OCI-LY1 (cell line): ENCODE results near the gene CCNB2.

Experiments used
- H2AFZ ChIP-seq: fragments of 200-600 bp; sonication (generic), shearing (Covaris generic); 2 replicates; pipeline ENCODE4 v1.6.0; 2014; ENCODE audit warnings: antibody characterized with exemption, mild to moderate bottlenecking, low read length
- H3F3A ChIP-seq: fragments of 200-600 bp; sonication (generic), shearing (Covaris generic); 2 replicates; pipeline ENCODE4 v1.6.0; 2014; ENCODE audit warnings: mild to moderate bottlenecking, antibody characterized with exemption, low read length, moderate library complexity; ENCODE audit not compliant: insufficient read depth
- H3K27ac ChIP-seq: fragments of 200-600 bp; sonication (generic); 2 replicates; pipeline ENCODE4 v1.5.1; 2014; ENCODE audit warnings: low read length, mixed run types, mild to moderate bottlenecking, low read depth; ENCODE audit not compliant: poor library complexity, severe bottlenecking
- H3K27me3 ChIP-seq: fragments of 200-600 bp; sonication (generic); 2 replicates; pipeline ENCODE4 v1.6.0; 2014; ENCODE audit warnings: antibody characterized with exemption, mild to moderate bottlenecking, low read length, moderate library complexity; ENCODE audit not compliant: insufficient read depth
- H3K36me3 ChIP-seq: fragments of 200-600 bp; sonication (generic); 2 replicates; pipeline ENCODE4 v1.6.1; 2014; ENCODE audit warnings: mild to moderate bottlenecking, antibody characterized with exemption, low read length, moderate library complexity, mixed read lengths; ENCODE audit not compliant: insufficient read depth
- H3K4me1 ChIP-seq: fragments of 200-600 bp; sonication (generic); 2 replicates; pipeline ENCODE4 v1.5.1; 2014; ENCODE audit warnings: mild to moderate bottlenecking, low read length, moderate library complexity; ENCODE audit not compliant: insufficient read depth, severe bottlenecking
- H3K4me2 ChIP-seq: fragments of 200-600 bp; sonication (generic), shearing (Covaris generic); 2 replicates; pipeline ENCODE4 v1.6.1; 2014; ENCODE audit warnings: low read length
- H3K4me3 ChIP-seq: fragments of 200-600 bp; sonication (generic); 2 replicates; pipeline ENCODE4 v1.5.1; 2014; ENCODE audit warnings: low read length, low read depth, mild to moderate bottlenecking, mixed read lengths; ENCODE audit not compliant: poor library complexity, severe bottlenecking
- H3K79me2 ChIP-seq: fragments of 200-600 bp; shearing (Covaris generic); 2 replicates; pipeline ENCODE4 v1.6.1; 2016; ENCODE audit warnings: mixed run types, low read length, mixed read lengths; ENCODE audit not compliant: insufficient read depth
- H3K9ac ChIP-seq: fragments of 200-600 bp; sonication (generic), shearing (Covaris generic); 2 replicates; pipeline ENCODE4 v1.6.1; 2014; ENCODE audit warnings: mild to moderate bottlenecking, low read length, mixed read lengths
- H3K9me2 ChIP-seq: fragments of 200-600 bp; sonication (generic), shearing (Covaris generic); 2 replicates; pipeline ENCODE4 v1.6.1; 2014; ENCODE audit warnings: low read depth, mild to moderate bottlenecking, low read length, mixed read lengths
- H3K9me3 ChIP-seq: fragments of 200-600 bp; shearing (Covaris generic); 2 replicates; pipeline ENCODE4 v1.6.1; 2014; ENCODE audit warnings: low read length, mixed read lengths
- H4K20me1 ChIP-seq: fragments of 200-600 bp; sonication (generic), shearing (Covaris generic); 2 replicates; pipeline ENCODE4 v1.6.0; 2016; ENCODE audit warnings: mild to moderate bottlenecking, low read length; ENCODE audit not compliant: insufficient read depth
- EZH2 ChIP-seq: fragments of 200-600 bp; sonication (generic), shearing (Covaris generic); IDR thresholded peaks from 2 replicates; pipeline ENCODE4 v1.8.0; 2017; ENCODE audit warnings: borderline replicate concordance, mixed run types, mild to moderate bottlenecking, antibody characterized with exemption, low read length, moderate library complexity, mixed read lengths
- TF ChIP-seq, protein P1 (sequence below): fragments of 200-600 bp; sonication (generic), shearing (Covaris generic); IDR thresholded peaks from 2 replicates; pipeline ENCODE4 v1.5.1; 2017; ENCODE audit warnings: mild to moderate bottlenecking, antibody characterized with exemption, low read length, moderate library complexity, mixed read lengths

CCNB2 gene

DNA sequence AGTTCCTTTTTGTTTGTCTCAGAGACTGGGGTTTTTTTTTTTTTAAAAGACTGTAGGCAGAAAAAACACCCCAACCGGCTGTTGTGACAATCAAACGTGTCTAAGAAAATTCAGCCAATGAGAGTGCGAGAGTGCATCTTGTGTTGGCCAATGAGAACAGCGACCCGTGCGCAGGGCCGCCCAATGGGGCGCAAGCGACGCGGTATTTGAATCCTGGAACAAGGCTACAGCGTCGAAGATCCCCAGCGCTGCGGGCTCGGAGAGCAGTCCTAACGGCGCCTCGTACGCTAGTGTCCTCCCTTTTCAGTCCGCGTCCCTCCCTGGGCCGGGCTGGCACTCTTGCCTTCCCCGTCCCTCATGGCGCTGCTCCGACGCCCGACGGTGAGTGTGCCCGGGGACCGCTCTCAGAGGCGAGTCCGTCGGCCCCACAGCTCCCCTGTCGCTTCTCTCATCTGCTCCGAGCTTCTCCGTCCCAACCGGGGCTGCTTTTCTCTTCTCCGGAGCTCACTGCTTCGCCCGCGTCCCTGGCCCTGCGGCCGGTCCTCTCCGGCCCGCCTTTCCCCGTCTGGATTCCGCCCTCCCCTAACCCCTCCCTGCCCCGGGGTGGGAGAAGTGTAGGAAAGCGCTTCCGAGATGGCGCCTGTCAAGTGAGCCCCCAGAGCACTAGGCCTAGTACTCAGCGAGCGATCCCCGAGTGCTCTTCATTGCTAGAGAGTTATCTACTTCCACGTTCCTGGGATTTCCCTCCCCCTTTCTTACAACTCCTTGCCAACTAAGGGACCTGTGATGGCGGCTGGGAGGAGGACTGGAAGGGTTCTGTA, at the start of gene CCNB2:
Gene CCNB2, plus strand, starts transcription at position 235 of the 821 bp plus-strand sequence. Its CDS starts 123 bp downstream, at position 358.
- H3K27me3 ChIP-seq: no peaks in the 10 kb centered on the region
- H3K79me2 ChIP-seq: peaks cover 17% of the 10 kb centered on the region
- H3K9me3 ChIP-seq: no peaks in the 10 kb centered on the region
- peak within 1 kb of the TSS; percentile 96 for H3K9ac ChIP-seq
- peak within 1 kb of the TSS; percentile 81 for H3K27ac ChIP-seq
- peak within 1 kb of the TSS; percentile 90 for H3K4me3 ChIP-seq
- peaks cover 35% of the 10 kb centered on the region for H3K36me3 ChIP-seq
- TF ChIP-seq EZH2: no peak
- TF ChIP-seq, protein P1, sequence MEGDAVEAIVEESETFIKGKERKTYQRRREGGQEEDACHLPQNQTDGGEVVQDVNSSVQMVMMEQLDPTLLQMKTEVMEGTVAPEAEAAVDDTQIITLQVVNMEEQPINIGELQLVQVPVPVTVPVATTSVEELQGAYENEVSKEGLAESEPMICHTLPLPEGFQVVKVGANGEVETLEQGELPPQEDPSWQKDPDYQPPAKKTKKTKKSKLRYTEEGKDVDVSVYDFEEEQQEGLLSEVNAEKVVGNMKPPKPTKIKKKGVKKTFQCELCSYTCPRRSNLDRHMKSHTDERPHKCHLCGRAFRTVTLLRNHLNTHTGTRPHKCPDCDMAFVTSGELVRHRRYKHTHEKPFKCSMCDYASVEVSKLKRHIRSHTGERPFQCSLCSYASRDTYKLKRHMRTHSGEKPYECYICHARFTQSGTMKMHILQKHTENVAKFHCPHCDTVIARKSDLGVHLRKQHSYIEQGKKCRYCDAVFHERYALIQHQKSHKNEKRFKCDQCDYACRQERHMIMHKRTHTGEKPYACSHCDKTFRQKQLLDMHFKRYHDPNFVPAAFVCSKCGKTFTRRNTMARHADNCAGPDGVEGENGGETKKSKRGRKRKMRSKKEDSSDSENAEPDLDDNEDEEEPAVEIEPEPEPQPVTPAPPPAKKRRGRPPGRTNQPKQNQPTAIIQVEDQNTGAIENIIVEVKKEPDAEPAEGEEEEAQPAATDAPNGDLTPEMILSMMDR: no peak
- H3K4me1 ChIP-seq: peaks cover 19% of the 10 kb centered on the region
- peak within 1 kb of the TSS; percentile 81 for H3K4me2 ChIP-seq
- no peaks in the 10 kb centered on the region for H4K20me1 ChIP-seq
- peak within 1 kb of the TSS; percentile 68 for H2AFZ ChIP-seq
- peaks cover 3% of the 10 kb centered on the region; the same call in 1 of the 2 replicates for H3F3A ChIP-seq
- no peaks in the 10 kb centered on the region for H3K9me2 ChIP-seq

DNA sequence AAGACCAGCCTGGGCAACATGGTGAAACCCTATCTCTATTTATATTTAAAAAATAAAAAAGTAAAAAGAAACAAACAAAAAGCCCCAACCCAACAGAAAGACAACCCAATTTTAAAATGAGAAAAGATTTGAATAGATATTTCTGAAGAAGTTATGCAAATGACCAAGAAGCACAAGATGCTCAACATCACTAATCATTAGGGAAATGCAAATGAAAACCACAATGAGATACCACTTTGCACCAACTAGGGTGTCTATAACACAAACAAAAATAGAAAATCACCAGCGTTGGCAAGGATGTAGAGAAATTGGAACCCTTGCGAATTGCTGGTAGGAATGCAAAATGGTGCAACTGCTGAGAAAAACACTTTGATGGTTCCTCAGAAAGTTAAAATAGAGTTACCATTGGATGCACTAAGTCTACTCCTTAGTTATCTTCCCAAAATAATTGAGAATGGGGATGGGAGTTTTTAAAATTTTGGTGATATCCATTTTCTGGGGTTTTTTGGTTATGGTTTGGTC, 45.8 kb upstream of the CCNB2 start:
- Histone ChIP-seq H3K36me3 (peaks cover 96% of the 10 kb centered on the region), H2AFZ (no peak overlapping the region), H3F3A (no peaks in the 10 kb centered on the region), H3K27ac (no peak overlapping the region), H3K4me3 (no peak overlapping the region), H3K27me3 (no peaks in the 10 kb centered on the region), H3K9me3 (no peaks in the 10 kb centered on the region), H3K79me2 (no peaks in the 10 kb centered on the region), H4K20me1 (no peaks in the 10 kb centered on the region), H3K9ac (no peak overlapping the region), H3K9me2 (no peaks in the 10 kb centered on the region), H3K4me2 (no peak overlapping the region), H3K4me1 (no peaks in the 10 kb centered on the region)
- TF ChIP-seq EZH2: no peak
- TF ChIP-seq, protein P1: no peak

DNA sequence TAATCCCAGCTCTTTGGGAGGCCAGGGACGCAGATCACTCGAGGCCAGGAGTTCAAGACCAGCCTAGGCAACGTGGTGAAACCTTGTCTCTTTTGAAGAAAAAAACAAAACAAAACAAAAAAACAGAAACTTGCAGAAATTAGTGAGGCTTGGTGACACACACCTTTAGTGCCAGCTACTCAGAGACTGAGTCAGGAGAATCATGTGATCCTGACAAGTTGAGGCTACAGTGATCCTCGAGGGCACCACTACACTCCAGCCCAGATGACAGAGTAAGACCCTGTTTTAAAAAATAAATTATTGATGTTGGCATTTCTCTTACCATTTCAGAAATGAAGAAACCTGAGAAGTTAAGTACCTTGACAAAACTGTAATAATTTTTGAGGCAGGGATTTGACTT, 44.6 kb upstream of the CCNB2 start:
- Histone ChIP-seq H3K27ac (no peak overlapping the region), H3K4me2 (no peak overlapping the region), H3K79me2 (no peaks in the 10 kb centered on the region), H3K9ac (no peak overlapping the region), H3K9me2 (no peaks in the 10 kb centered on the region), H3F3A (no peaks in the 10 kb centered on the region), H4K20me1 (no peaks in the 10 kb centered on the region), H3K36me3 (peaks cover 95% of the 10 kb centered on the region), H3K4me3 (no peak overlapping the region), H2AFZ (no peak overlapping the region), H3K4me1 (no peaks in the 10 kb centered on the region), H3K27me3 (no peaks in the 10 kb centered on the region), H3K9me3 (no peaks in the 10 kb centered on the region)
- TF ChIP-seq, protein P1: no peak
- no peak for TF ChIP-seq EZH2
